ENCODE data around the gene ZSCAN21. TPM values are rescaled to one million over a fixed set of nuclear protein-coding genes. Genes with fewer than 3 reads are reported as not detected.
A peak's percentile ranks its signal among the peaks of the same experiment; 100 is the strongest.

The ZSCAN21 gene
- total RNA-seq, 1 donor: 9.8 TPM

DNA sequence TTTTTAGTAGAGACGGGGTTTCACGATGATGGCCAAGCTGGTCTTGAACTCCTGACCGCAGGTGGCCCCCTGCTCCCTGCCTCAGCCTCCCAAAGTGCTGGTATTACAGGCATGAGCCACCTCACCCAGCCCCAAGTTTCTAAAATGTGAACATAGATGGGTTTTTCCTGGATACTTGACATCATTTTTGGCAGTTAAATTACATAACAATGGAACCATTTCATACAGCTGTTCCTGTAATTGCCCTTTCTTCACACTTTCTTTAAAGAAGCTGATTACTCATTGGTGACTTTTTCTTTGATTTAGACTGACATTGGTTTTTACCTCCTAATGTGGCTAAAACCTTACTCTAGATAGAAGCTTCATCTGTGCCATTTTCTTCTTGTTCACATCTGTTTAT, 28.3 kb upstream of the ZSCAN21 start:
- Histone ChIP-seq H2AFZ (ENCODE audit: low read length) (no peak overlapping the region), H3K27me3 (ENCODE audit: insufficient read depth, low read length) (no peaks in the 10 kb centered on the region), H3K36me3 (ENCODE audit: insufficient read depth, low read length) (peaks cover 48% of the 10 kb centered on the region), H3K4me3 (ENCODE audit: insufficient read depth, low read length) (no peak overlapping the region), H3K4me2 (ENCODE audit: insufficient read depth, low read length) (no peak overlapping the region), H3K79me2 (ENCODE audit: insufficient read depth, low read length) (peaks cover 79% of the 10 kb centered on the region), H4K20me1 (ENCODE audit: insufficient read depth, low read length) (peaks cover 39% of the 10 kb centered on the region), H3K4me1 (ENCODE audit: insufficient read depth, low read length) (peaks cover 13% of the 10 kb centered on the region), H3K9me3 (ENCODE audit: low read depth, low read length) (no peaks in the 10 kb centered on the region), H3K27ac (ENCODE audit: low read depth, low read length) (peak overlapping the region; percentile 2)
- no peak for DNase-seq (ENCODE audit: insufficient read length, low spot score, missing footprints)
- TF ChIP-seq, protein P1, sequence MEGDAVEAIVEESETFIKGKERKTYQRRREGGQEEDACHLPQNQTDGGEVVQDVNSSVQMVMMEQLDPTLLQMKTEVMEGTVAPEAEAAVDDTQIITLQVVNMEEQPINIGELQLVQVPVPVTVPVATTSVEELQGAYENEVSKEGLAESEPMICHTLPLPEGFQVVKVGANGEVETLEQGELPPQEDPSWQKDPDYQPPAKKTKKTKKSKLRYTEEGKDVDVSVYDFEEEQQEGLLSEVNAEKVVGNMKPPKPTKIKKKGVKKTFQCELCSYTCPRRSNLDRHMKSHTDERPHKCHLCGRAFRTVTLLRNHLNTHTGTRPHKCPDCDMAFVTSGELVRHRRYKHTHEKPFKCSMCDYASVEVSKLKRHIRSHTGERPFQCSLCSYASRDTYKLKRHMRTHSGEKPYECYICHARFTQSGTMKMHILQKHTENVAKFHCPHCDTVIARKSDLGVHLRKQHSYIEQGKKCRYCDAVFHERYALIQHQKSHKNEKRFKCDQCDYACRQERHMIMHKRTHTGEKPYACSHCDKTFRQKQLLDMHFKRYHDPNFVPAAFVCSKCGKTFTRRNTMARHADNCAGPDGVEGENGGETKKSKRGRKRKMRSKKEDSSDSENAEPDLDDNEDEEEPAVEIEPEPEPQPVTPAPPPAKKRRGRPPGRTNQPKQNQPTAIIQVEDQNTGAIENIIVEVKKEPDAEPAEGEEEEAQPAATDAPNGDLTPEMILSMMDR (IDR thresholded peaks at IDR 0.05; ENCODE audit: extremely low read depth, low read depth, low read length): no peak

DNA sequence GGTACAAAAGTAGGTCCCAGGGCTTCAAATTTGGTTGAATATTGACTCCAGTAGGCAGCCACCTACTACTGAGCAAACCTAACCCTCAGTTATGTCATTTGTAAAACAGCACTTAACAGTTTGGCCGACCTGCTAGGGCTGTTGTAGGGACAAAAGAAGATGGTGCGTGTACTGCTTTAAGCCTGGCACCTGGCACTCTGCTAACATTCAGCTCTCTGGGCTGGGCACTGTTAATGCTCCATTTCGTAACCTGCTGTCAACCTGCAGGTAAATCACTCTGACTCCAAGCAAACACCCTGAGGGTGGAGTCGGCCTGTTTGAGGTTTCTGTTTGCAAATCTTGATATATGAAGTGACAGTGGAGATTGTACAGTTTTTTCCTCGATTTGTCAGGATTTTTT, 27.0 kb upstream of the ZSCAN21 start:
- H3K27me3 ChIP-seq (ENCODE audit: insufficient read depth, low read length): no peaks in the 10 kb centered on the region
- DNase-seq (ENCODE audit: insufficient read length, low spot score, missing footprints): no peak
- peaks cover 1% of the 10 kb centered on the region for H3K4me1 ChIP-seq (ENCODE audit: insufficient read depth, low read length)
- no peak overlapping the region for H3K27ac ChIP-seq (ENCODE audit: low read depth, low read length)
- peaks cover 58% of the 10 kb centered on the region for H3K36me3 ChIP-seq (ENCODE audit: insufficient read depth, low read length)
- peaks cover 68% of the 10 kb centered on the region for H3K79me2 ChIP-seq (ENCODE audit: insufficient read depth, low read length)
- no peak overlapping the region for H3K4me3 ChIP-seq (ENCODE audit: insufficient read depth, low read length)
- H3K4me2 ChIP-seq (ENCODE audit: insufficient read depth, low read length): no peak overlapping the region
- H2AFZ ChIP-seq (ENCODE audit: low read length): no peak overlapping the region
- peaks cover 35% of the 10 kb centered on the region for H4K20me1 ChIP-seq (ENCODE audit: insufficient read depth, low read length)
- no peaks in the 10 kb centered on the region for H3K9me3 ChIP-seq (ENCODE audit: low read depth, low read length)
- TF ChIP-seq, protein P1 (IDR thresholded peaks at IDR 0.05; ENCODE audit: extremely low read depth, low read depth, low read length): no peak

DNA sequence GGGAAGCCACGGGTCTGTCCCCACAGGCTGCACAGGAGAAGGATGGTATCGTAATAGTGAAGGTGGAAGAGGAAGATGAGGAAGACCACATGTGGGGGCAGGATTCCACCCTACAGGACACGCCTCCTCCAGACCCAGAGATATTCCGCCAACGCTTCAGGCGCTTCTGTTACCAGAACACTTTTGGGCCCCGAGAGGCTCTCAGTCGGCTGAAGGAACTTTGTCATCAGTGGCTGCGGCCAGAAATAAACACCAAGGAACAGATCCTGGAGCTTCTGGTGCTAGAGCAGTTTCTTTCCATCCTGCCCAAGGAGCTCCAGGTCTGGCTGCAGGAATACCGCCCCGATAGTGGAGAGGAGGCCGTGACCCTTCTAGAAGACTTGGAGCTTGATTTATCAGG, 26.0 kb upstream of the ZSCAN21 start:
- Histone ChIP-seq H2AFZ (ENCODE audit: low read length) (no peak overlapping the region), H3K4me3 (ENCODE audit: insufficient read depth, low read length) (no peak overlapping the region), H4K20me1 (ENCODE audit: insufficient read depth, low read length) (peaks cover 27% of the 10 kb centered on the region), H3K4me2 (ENCODE audit: insufficient read depth, low read length) (no peak overlapping the region), H3K4me1 (ENCODE audit: insufficient read depth, low read length) (no peaks in the 10 kb centered on the region), H3K9me3 (ENCODE audit: low read depth, low read length) (no peaks in the 10 kb centered on the region), H3K27ac (ENCODE audit: low read depth, low read length) (no peak overlapping the region), H3K36me3 (ENCODE audit: insufficient read depth, low read length) (peaks cover 55% of the 10 kb centered on the region), H3K27me3 (ENCODE audit: insufficient read depth, low read length) (no peaks in the 10 kb centered on the region), H3K79me2 (ENCODE audit: insufficient read depth, low read length) (peaks cover 60% of the 10 kb centered on the region)
- DNase-seq (ENCODE audit: insufficient read length, low spot score, missing footprints): no peak
- TF ChIP-seq, protein P1 (IDR thresholded peaks at IDR 0.05; ENCODE audit: extremely low read depth, low read depth, low read length): no peak

DNA sequence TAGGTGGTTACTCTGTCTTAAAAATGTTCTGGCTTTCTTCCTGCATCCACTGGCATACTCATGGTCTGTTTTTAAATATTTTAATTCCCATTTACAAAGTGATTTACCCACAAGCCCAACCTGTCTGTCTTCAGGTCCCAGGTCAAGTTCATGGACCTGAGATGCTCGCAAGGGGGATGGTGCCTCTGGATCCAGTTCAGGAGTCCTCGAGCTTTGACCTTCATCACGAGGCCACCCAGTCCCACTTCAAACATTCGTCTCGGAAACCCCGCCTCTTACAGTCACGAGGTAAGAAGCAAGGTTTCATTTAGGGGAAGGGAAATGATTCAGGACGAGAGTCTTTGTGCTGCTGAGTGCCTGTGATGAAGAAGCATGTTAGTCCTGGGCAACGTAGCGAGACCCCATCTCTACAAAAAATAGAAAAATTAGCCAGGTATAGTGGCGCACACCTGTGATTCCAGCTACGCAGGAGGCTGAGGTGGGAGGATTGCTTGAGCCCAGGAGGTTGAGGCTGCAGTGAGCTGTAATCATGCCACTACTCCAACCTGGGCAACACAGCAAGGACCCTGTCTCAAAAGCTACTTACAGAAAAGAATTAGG, 25.5 kb upstream of the ZSCAN21 start:
- Histone ChIP-seq H3K27ac (ENCODE audit: low read depth, low read length) (no peak overlapping the region), H3K4me2 (ENCODE audit: insufficient read depth, low read length) (no peak overlapping the region), H3K27me3 (ENCODE audit: insufficient read depth, low read length) (no peaks in the 10 kb centered on the region), H2AFZ (ENCODE audit: low read length) (no peak overlapping the region), H3K36me3 (ENCODE audit: insufficient read depth, low read length) (peaks cover 51% of the 10 kb centered on the region), H3K4me3 (ENCODE audit: insufficient read depth, low read length) (no peak overlapping the region), H3K4me1 (ENCODE audit: insufficient read depth, low read length) (no peaks in the 10 kb centered on the region), H3K9me3 (ENCODE audit: low read depth, low read length) (no peaks in the 10 kb centered on the region), H4K20me1 (ENCODE audit: insufficient read depth, low read length) (peaks cover 22% of the 10 kb centered on the region), H3K79me2 (ENCODE audit: insufficient read depth, low read length) (peaks cover 54% of the 10 kb centered on the region)
- TF ChIP-seq, protein P1 (IDR thresholded peaks at IDR 0.05; ENCODE audit: extremely low read depth, low read depth, low read length): no peak
- no peak for DNase-seq (ENCODE audit: insufficient read length, low spot score, missing footprints)

All from osteoblast (primary cell).